Activated naive CD4-positive, alpha-beta T cell treated with anti-CD3 and anti-CD28 coated beads, Interleukin-2, amount 10 ng/mL, durations not matched to agents 5 hours and 36 hours (primary cell): ENCODE data around the gene RIMBP3C. TPM values are rescaled to one million over a fixed set of nuclear protein-coding genes. Genes with fewer than 3 reads are reported as not detected.

ENCODE experiments used
- total RNA-seq, 2 experiments: library from RNA; stranded (reverse); gene quantifications; one replicate each; pipeline ENCODE4 v1.2.3, GENCODE V29; 2021

Gene RIMBP3C
- total RNA-seq, result 1 to 10 TPM in 1 of 2 experiments, under 1 TPM in 1; 0.89 to 1.1 TPM

GRCh38 chr22:21551361-21551760 is at the start of gene RIMBP3C:
RIMBP3C (minus strand) TSS chr22:21551461; CDS start chr22:21550976, 485 bp downstream.

DNA sequence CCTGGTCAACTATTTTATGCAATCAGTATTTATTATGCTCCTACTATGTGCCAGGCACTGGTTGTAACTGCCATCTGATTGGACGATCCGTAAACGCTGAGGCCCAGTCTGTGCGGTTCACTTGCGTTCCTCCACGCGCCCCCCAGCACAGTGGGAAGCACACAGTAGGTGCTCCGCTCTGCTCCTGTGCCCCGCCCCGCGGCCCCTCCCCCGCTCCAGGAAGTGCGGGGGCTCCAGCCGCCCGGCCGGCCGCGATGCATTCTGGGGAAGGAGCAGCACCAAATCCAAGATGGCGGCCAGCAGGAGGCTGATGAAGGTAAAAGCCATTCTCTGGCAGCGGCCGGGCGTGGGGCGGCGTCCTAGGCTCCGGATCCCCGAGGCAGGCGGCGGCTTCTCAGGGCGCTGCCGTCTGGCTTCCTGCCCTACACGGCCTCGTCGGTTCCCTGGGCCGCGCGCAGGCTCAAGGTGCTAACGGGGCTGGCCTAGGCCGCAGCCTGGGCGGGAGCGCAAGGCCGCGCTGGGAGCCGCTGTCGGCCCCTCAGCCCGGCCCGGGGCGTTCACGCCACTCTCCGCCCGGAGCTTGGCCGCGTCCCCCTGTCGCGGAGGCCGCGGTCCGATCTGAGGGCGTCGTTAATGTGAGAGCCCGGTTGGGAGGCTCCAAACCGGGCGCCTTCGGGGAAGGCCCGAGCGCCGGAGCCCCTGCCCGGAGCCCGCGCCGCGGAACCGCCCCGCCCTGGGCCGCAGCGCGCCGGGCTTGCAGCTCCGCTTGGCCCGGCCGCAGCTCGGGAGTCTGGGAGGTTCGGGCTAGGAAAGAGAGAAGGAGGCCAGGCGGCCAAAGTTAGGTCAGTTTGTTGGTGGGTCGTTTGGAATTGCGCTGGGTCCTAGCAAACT is 16.4 kb upstream of the RIMBP3C start, which contains the start of gene UBE2L3:
UBE2L3 (plus strand) TSS at position 259 of the 891 bp plus-strand sequence; CDS start at position 290, 31 bp downstream.

Other genes starting within 250 kb of the RIMBP3C start
- under 1 TPM; 0.73 to 0.87 TPM for gene RIMBP3B, start 167.7 kb downstream of the RIMBP3C start, total RNA-seq
- gene HIC2, start 134.1 kb downstream of the RIMBP3C start, total RNA-seq, result 1 to 10 TPM; 5.4 to 5.7 TPM
- 1 to 10 TPM; 2.2 to 2.3 TPM for gene TMEM191C, start 84.1 kb downstream of the RIMBP3C start, total RNA-seq
- gene UBE2L3, start 16.3 kb upstream of the RIMBP3C start, total RNA-seq, result 10 to 100 TPM; 53.5 to 54.2 TPM
- gene YDJC, start 78.6 kb upstream of the RIMBP3C start, total RNA-seq, result 10 to 100 TPM; 39.9 to 40.0 TPM
- under 1 TPM; 0.26 to 0.78 TPM for gene CCDC116, start 81.3 kb upstream of the RIMBP3C start, total RNA-seq
- 10 to 100 TPM; 47.6 to 48.7 TPM for gene SDF2L1, start 90.8 kb upstream of the RIMBP3C start, total RNA-seq
- 10 to 100 TPM; 70.4 to 70.9 TPM for gene PPIL2, start 114.6 kb upstream of the RIMBP3C start, total RNA-seq
- gene YPEL1, start 184.3 kb upstream of the RIMBP3C start, total RNA-seq, result 10 to 100 TPM; 13.0 to 13.8 TPM